GM12878 (cell line): ENCODE data around the gene CILP2.

Source experiments
- CBFB ChIP-seq: IDR thresholded peaks from 2 replicates; pipeline ENCODE4 v1.6.1; 2016; ENCODE audit warnings: antibody characterized with exemption, low read depth
- POLR2AphosphoS5 ChIP-seq: IDR thresholded peaks from 2 replicates; pipeline ENCODE4 v1.6.1; 2011; ENCODE audit warnings: mild to moderate bottlenecking, low read length, inconsistent platforms
- TAF1 ChIP-seq: IDR thresholded peaks from 2 replicates; pipeline ENCODE4 v1.6.1; 2011; ENCODE audit warnings: mild to moderate bottlenecking, low read depth, low read length, borderline replicate concordance

- TF ChIP-seq POLR2AphosphoS5 (no peak), TAF1 (no peak), CBFB (no peak)
Measured at GRCh38 chr19:19540064-19540714, 2.1 kb downstream of the CILP2 start.
